Activated T-cell treated with anti-CD3 and anti-CD28 coated beads for 4 hours (primary cell): ENCODE results near the gene PDIA5.

ENCODE experiments used
- DNase-seq: peaks from one replicate; pipeline ENCODE4 v3.0.0-alpha.2; 2020

Gene PDIA5

DNA sequence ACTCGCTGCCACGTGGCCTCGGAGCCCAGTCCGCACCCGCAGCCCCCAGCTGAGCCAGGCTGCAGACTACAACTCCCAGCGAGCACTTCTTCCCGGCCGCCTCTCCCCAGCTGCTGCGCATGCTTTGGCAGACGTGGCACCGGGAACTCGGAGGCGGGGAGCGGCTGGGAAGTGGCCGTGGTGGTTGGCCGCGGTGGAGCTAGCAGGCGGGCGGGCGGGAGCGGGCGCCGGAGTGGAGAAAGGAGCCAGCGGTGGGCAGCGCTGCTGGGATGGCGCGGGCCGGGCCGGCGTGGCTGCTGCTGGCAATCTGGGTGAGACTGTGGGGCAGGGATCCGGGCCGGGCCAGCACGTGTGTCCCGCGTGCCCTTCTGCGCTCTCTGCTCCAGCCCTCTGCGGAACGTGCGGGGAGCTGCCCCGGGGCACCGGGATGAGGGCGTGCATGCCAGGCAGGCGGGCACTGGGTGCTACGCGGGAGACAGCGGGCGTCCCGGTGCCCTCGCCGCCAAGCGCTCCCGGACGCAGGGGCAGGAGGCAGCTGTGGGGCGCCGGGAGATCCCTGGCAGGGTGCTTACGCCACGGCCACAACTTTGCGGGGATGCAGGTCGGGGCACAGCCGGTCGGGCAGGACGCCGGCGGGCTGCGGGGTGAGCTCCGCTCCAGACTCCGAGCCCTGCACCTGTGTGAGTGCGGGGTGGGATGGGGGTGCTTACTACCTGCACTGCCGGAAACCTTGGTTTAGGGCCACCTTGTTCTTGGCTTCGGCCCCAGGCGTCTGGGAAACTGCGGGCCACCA, at the start of gene PDIA5:
PDIA5 (plus strand) TSS at position 130 of the 793 bp plus-strand sequence; CDS start at position 270, 140 bp downstream.
- DNase-seq, result peak; percentile 56

GRCh38 chr3:123018683-123019082, 48.1 kb upstream of the PDIA5 start:
- no peak for DNase-seq

DNA sequence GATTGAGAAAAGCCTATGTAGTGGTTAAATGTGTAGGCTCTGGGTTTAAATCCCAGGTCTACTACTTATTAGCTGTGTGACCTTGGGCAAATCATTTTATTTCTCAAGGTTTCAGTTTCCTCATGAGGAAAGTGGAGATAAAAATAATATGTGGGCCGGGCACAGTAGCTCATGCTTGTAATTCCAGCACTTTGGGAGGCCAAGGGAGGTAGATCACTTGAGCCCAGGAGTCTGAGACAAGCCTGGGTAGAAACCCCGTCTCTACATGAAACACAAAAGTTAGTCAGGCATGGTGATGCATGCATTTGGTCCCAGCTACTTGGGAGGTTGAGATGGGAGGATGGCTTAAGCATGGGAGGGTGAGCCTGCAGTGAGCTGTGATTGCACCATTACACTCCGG, 47.7 kb upstream of the PDIA5 start:
- no peak for DNase-seq

DNA sequence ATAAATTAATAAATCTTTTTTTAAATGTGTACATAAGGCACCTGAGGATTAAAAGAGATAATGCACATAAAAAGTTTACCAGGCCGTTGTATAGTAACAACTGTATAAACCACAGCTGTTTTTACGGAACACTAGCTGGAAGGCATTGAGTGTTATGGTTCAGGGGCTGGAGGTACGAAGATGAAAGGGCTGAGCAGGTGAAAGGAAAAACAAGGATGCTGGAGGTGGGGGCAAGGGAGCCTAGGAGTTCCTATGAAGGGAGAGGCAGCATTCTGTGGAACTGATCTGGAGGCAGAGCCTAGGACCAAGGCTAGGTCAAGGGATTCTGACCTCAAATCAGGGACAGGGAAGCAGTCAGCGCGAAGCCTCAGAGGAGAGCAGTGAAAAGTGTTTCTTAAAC, 47.2 kb upstream of the PDIA5 start:
- DNase-seq, result no peak

DNA sequence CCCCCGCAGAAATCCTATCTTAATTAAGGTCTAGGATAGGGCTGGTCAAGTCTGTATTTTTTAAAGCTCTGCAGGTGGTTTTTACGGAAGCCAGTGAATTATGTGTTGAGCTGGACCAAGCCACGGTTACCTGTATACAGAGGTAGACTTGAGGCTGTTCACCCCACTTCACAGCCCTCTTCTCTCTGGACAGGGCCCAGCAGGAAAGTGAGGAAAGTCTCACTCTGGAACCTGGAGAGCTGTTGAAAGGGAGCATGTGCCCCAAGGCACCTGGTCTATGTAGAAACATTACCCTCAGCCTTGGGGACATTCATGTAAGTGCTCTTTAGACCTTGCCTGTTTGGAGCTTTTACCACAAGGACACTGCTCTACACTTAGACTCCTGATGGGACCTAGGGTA, 46.1 kb upstream of the PDIA5 start:
- DNase-seq, result no peak

DNA sequence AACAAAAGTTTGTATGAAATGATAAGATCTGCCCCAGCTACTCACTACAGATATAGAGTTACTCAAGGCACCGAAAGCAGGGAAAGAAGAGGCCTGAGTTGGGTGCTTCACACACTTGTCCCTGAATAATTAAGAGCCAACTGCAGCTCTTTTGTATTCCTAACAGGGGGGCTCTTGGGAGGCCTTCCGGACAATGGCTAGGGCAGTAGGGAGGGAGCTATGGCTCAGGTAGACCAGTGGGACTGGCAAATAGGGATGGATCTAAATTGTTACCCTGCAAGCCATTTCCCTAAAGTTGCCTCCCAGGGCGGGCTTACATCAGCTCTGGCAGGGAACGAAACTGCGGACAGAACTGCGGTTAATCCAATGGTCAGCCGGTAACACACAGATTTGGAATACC, 45.4 kb upstream of the PDIA5 start:
- DNase-seq, result no peak

DNA sequence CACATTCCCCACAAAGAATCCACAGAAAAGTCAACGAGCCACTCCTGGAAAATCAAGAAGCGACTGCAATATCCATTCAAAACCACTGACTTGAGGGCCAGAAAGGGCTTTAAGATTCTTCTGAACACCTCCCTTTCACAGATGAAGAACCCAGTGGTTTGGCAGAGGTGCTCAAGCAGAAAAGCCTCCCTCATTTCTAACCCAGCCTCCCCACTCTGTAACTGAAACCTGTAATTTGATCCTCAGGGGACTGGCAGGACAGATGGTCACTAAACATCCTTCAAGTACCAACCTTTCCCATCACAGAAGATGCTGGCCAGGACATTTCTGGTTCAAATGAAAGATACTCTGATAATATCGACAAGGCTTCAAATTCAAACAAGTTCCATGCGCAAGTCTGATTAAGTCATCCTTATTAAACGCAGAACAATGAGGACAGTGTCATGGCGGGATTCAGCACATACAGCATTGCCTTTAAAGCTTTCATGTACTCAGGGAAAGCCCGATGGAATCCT, 44.8 kb upstream of the PDIA5 start:
- no peak for DNase-seq

GRCh38 chr3:123024056-123024455, 42.8 kb upstream of the PDIA5 start:
- DNase-seq, result no peak

GRCh38 chr3:123025642-123026521, 40.9 kb upstream of the PDIA5 start:
- DNase-seq, result no peak

DNA sequence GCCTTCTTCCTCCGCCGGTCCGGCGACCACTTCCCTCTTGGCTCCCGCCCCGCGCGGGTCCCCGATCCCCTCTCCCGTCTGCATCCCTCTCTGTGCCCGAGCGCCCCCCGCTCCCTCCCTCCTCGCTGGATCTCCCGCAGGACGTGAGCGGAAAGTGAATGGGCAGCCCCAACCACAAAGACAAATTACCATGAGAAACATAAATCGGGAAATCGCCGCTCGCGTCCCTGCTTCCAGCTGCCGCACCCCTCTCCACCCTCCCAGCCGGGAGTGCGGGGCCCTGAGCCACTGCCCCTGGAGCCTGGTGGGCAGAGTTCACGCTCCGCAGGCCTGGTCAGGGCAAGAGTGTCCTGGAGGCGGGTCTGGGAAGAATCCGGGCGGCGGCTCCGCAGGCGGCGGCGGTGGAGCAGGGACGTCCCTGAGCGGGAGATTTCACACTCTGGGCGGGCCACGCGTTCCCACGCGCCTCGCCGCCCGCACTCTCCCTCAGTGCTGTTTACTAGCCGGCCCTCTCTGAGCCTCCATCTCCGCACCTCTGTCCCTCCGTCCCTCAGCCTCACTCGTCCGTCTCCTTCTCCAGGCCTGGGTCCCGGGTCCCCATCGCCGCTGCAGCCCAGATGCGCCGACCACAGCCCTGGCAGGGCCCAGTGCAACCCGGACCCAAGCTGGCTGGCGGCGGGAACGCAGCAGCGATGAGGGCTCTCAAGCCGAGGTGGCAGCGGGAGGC, 40.1 kb upstream of the PDIA5 start:
- DNase-seq, result no peak

GRCh38 chr3:123027292-123028232, 39.3 kb upstream of the PDIA5 start, which contains the start of gene SEMA5B:
Gene SEMA5B, minus strand, starts transcription at chr3:123027763. Its CDS starts 66,500 bp downstream, at chr3:122961263.
- no peak for DNase-seq

GRCh38 chr3:123028233-123028828, 38.5 kb upstream of the PDIA5 start:
- no peak for DNase-seq

- DNase-seq, result no peak
These were observed 35.8 kb upstream of the PDIA5 start for GRCh38 chr3:123031051-123031450.

DNA sequence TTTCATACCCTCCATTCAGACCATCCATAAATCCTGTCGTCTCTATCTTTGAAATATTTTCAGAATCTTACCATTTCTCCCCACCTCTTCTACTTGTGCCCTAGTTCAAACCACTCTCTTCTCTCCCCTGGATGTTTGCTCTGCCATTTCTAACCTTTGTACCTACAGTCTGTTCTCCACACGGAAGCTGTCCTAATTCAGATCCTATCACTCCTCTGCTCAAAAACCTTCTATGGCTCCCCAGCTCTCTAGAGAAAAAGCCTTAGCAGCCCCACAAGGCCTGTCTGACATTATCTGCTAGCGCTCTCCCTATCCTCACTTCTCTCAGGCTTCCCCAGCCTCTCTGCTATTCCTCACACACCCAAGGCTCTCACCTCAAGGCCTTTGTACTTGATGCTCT, 34.8 kb upstream of the PDIA5 start:
- DNase-seq, result no peak

GRCh38 chr3:123034120-123034519, 32.7 kb upstream of the PDIA5 start:
- DNase-seq, result no peak

DNA sequence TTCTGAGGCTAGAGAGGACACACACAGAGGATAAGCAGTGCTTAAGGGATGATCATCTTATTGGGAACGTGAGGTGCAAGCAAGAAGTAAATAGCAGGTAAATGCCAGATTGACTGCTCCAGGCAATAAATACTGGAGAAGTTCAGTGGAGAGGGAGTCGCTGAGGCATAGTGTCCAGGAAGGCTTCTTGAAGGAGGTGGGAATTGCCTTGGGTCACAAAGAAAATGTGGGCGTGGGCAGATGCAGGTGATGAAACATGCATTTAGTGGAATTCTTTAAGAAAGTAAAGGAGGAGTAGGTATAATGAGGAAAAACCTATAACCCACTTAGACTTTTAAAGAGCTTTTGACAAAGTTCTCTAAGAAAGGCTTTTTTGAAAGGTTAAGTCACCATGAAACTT, 31.8 kb upstream of the PDIA5 start:
- DNase-seq, result no peak

GRCh38 chr3:123036352-123037014, 30.3 kb upstream of the PDIA5 start:
- no peak for DNase-seq

DNA sequence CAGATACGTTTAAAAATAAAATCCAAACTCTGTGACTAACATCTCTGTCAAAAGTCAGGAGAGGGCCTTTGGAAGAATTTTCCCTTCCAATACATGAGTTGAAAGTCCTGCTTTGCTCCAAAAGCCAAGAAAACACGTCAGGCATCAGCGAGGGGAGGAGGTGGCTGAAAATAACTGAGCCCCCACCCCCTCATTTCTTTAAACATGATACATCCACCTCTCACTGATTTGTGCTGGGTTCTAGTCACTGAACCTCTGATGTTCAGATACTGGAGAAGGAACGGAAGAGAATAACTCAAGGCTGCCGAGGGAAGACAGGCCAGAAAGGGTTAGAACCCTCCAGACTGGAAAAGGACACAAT, 29.8 kb upstream of the PDIA5 start:
- no peak for DNase-seq

DNA sequence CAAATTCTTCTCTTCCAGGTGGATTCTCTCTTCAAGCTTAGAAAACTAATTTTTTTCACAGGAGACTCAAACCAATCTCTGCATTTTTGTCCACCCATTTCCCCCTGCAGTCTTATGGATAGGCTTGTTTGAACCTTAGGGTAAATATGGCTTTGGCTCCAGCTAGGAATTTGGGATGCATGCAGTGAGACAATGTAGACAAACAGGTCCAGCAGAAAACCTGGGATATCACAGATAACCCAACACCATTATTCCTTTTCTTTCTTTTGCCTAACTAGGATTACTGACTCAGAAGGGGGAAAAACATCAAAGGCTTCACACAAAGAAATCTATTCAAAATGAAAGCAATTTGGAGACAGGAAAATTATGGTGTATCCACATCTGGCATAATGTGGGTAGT, 28.1 kb upstream of the PDIA5 start:
- no peak for DNase-seq

DNA sequence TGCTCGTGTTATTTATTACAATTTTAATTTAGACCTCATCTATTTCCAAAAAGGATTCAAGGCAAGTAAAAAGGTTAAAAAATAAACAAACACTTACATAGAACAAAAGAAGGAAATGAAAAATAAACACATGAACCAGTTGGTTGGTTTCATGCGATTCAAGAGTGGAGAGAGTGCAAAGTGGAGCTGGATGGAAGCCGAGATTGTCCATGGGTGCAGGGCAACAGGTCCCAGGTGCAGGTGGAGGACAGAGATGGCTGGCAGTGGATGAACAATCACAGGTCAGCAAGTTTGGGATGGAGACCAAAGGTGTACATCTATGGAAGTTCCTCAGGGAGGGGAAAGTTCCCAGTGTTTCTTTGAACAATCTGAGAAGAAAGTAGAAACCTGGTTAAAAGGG, 27.6 kb upstream of the PDIA5 start:
- DNase-seq, result no peak

DNA sequence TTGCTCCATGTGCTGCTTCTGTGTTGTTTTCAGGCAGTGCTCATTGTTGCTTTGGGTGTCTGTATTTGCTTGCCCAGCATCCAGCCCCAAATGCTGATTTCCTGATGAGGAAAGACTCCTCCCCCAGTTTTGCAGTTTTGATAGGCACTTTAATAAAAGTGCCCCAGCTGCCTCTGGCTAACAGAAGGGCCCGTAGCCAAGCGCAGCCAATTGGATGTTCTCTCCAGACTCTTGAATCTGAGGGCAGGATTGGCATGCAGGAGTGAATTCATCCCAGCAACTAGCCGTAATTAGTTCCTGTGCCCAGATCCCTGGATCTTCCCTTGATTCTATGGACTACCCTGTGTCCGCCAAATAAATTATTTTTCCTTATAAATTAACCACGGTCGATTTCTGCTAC, 24.4 kb upstream of the PDIA5 start:
- DNase-seq, result no peak
